HS-5 (cell line): Measurements from ENCODE around the gene KIF15.
A peak's percentile ranks its signal among the peaks of the same experiment; 100 is the strongest.
"Not testable (repeated sequence)": the region's sequence is repeated elsewhere in the genome, so short reads cannot be mapped to it uniquely, and the experiment has no call there.

ENCODE experiments used
- DNase-seq: peaks from one replicate; pipeline ENCODE4 v3.0.0-alpha.2; 2012; ENCODE audit warnings: low read depth

The KIF15 gene

GRCh38 chr3:44827196-44827595 lies 65.6 kb downstream of the KIF15 start:
- DNase-seq = no peak

- no peak for DNase-seq
Measured at GRCh38 chr3:44831232-44831631, 69.6 kb downstream of the KIF15 start.

- no peak for DNase-seq
Measured at GRCh38 chr3:44832032-44832431, 70.4 kb downstream of the KIF15 start.

- DNase-seq = no peak
Measured at GRCh38 chr3:44832965-44833364, 71.4 kb downstream of the KIF15 start.

- no peak for DNase-seq
Measured at GRCh38 chr3:44833394-44833793, 71.8 kb downstream of the KIF15 start.

- no peak for DNase-seq
Measured at GRCh38 chr3:44835684-44836083, 74.1 kb downstream of the KIF15 start.

GRCh38 chr3:44842376-44842775 lies 80.8 kb downstream of the KIF15 start:
- no peak for DNase-seq

GRCh38 chr3:44845528-44846520 lies 84.2 kb downstream of the KIF15 start:
- no peak for DNase-seq

- DNase-seq = no peak
Measured at GRCh38 chr3:44848634-44849033, 87.0 kb downstream of the KIF15 start.

- DNase-seq = not testable (repeated sequence)
Measured at GRCh38 chr3:44856663-44857062, 95.1 kb downstream of the KIF15 start.

GRCh38 chr3:44860117-44860516 lies 98.5 kb downstream of the KIF15 start:
- no peak for DNase-seq

- peak; percentile 49 for DNase-seq
Measured at GRCh38 chr3:44861412-44862225, 100.0 kb downstream of the KIF15 start, which contains the start of gene TMEM42. Gene TMEM42 (plus strand): TSS chr3:44861912. CDS start chr3:44861925, 13 bp downstream.

- peak; percentile 23 for DNase-seq
Measured at GRCh38 chr3:44862226-44862637, 100.6 kb downstream of the KIF15 start.

GRCh38 chr3:44865272-44866035 lies 103.9 kb downstream of the KIF15 start:
- no peak for DNase-seq

GRCh38 chr3:44867421-44868111 lies 106.0 kb downstream of the KIF15 start:
- DNase-seq = no peak

GRCh38 chr3:44870375-44871061 lies 108.9 kb downstream of the KIF15 start:
- DNase-seq = no peak

- DNase-seq = no peak
Measured at GRCh38 chr3:44874308-44874707, 112.7 kb downstream of the KIF15 start, which contains the start of gene TGM4. Gene TGM4 (plus strand): TSS chr3:44874608. CDS start chr3:44874679, 71 bp downstream.

- DNase-seq = no peak
Measured at GRCh38 chr3:44875596-44875995, 114.0 kb downstream of the KIF15 start.

GRCh38 chr3:44877333-44877732 lies 115.7 kb downstream of the KIF15 start:
- DNase-seq = no peak

- no peak for DNase-seq
Measured at GRCh38 chr3:44880284-44880683, 118.7 kb downstream of the KIF15 start.
